Lung (tissue), 12 donors: ENCODE measurements around the gene NUTM1. TPM values are rescaled to one million over a fixed set of nuclear protein-coding genes. Genes with fewer than 3 reads are reported as not detected.
"Not testable (repeated sequence)": the region's sequence is repeated elsewhere in the genome, so short reads cannot be mapped to it uniquely, and the experiment has no call there.

ENCODE experiments used
- ATAC-seq: fragments of 200-7000 bp; cut with Tn5 transposase; one replicate; pipeline ENCODE4 v1.9.1; 2020; ENCODE audit warnings: moderate number of reproducible peaks; ENCODE audit not compliant: insufficient read depth, low FRiP score
- DNase-seq, 3 donors: peaks; one replicate each; pipeline ENCODE4 v3.0.0-alpha.2; 2013 to 2017
- H3K27ac ChIP-seq, 2 donors: one replicate each; pipeline ENCODE4 v1.5.1; 2013; ENCODE audit warnings: mild to moderate bottlenecking in 2 of 2, moderate library complexity in 2 of 2, control low read depth in 1 of 2, inconsistent platforms in 1 of 2, low read depth in 1 of 2, low read length in 1 of 2
- H3K27me3 ChIP-seq, 3 donors: one replicate each; pipeline ENCODE4 v1.5.1; 2013; ENCODE audit warnings: low read length in 2 of 3; ENCODE audit not compliant: control insufficient read depth in 3 of 3, insufficient read depth in 3 of 3
- H3K36me3 ChIP-seq, 4 donors: one replicate each; pipeline ENCODE4 v1.5.1; 2013; ENCODE audit warnings: low read length in 4 of 4, mild to moderate bottlenecking in 1 of 4, moderate library complexity in 1 of 4; ENCODE audit not compliant: control insufficient read depth in 4 of 4, insufficient read depth in 4 of 4
- H3K4me1 ChIP-seq, 5 donors: one replicate each; pipeline ENCODE4 v1.5.1; 2013; ENCODE audit warnings: low read length in 5 of 5, mild to moderate bottlenecking in 2 of 5, moderate library complexity in 1 of 5; ENCODE audit not compliant: control insufficient read depth in 5 of 5, insufficient read depth in 5 of 5
- H3K4me3 ChIP-seq: one replicate; pipeline ENCODE4 v1.5.1; 2013; ENCODE audit warnings: mild to moderate bottlenecking, control low read depth, moderate library complexity
- H3K9ac ChIP-seq, 2 donors: one replicate each; pipeline ENCODE4 v1.5.1; 2013; ENCODE audit warnings: low read length in 2 of 2, control low read depth in 1 of 2; ENCODE audit not compliant: insufficient read depth in 1 of 2
- H3K9me3 ChIP-seq, 4 donors: one replicate each; pipeline ENCODE4 v1.5.1; 2013; ENCODE audit warnings: low read length in 3 of 4, mild to moderate bottlenecking in 1 of 4, moderate library complexity in 1 of 4; ENCODE audit not compliant: control insufficient read depth in 4 of 4, insufficient read depth in 3 of 4
- CTCF ChIP-seq: IDR thresholded peaks from 2 replicates; pipeline ENCODE4 v1.5.1; 2012; ENCODE audit warnings: mild to moderate bottlenecking; ENCODE audit errors: control extremely low read depth, extremely low read depth
- WGBS, 2 donors: extraction: QIAGEN DNeasy Blood & Tissue Kit; methylation state at CpG; one replicate each; pipeline ENCODE4 v1.1.7; 2013; 5-methylcytosine and 5-hydroxymethylcytosine counted together
- polyA plus RNA-seq, 2 donors: library from polyadenylated mRNA; stranded (reverse); fragments of 200-250 nt; gene quantifications; one replicate each; pipeline ENCODE4 v1.2.1, GENCODE V29; 2013
- total RNA-seq, 2 donors: library from RNA; depleted of rRNA in 1 of 2; stranded (reverse); fragments of >200 nt in 1 of 2; gene quantifications; one replicate each; pipeline ENCODE4 v1.2.1, GENCODE V29; 2014 to 2021
- donor health status: control.
- donor health status: control.
- donor health status: Bipolar disorder and iron deficiency.
- donor health status: healthy.
- donor health status: DM: yes; HTN: yes; CAD: no.

NUTM1 gene
- total and polyA plus RNA-seq, 4 donors, result 0.02 TPM; not detected in 3

DNA sequence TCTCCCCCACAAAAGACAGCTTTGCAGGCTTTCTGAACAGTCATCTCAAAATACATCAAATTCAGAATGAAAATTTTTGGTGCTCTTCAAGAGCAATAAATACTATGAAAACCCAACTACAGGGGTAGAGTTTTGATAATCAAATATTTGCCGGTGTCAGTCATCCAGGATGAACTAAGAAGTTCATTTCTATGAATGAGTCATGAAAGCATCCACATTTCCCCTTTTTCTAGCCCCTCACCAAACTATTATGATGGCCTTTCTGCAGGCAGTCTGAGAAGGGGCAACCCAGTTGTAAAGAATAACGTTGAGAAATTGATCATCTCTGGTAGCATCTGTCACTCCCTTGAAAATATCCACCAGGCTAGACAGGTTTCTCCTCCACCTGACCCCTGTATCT is 27.0 kb downstream of the NUTM1 start:
- no peak for DNase-seq
- no peak for TF ChIP-seq CTCF
- WGBS, 2 donors, result 76 to 80% methylated on average over 2 of the region's 2 CpGs

DNA sequence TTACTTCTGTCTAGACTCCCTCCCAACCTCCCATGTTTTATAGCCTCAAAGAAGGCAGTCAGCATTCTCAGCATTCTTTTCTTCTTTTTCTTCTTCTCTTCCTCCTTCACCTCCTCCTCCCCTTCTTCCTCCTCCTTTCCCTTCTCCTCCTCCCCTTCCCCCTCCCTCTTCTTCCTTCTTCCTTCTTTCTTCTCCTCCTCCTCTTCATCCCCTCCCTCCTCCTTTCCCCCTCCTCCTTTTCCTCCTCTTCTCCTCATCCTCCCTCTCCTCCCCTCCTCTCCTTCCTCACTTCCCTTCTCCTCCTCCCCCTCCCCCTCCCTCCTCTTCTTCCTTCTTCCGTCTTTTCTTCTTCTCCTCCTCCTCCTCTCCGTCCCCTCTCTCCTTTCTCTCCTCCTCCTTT is 27.5 kb downstream of the NUTM1 start:
- TF ChIP-seq CTCF, result no peak
- WGBS, 2 donors, result 38 to 52% methylated on average over 2 of the region's 2 CpGs
- Histone ChIP-seq H3K27me3 (no peaks in the 10 kb centered on the region), H3K9ac (no peak overlapping the region), H3K36me3 (no peaks in the 10 kb centered on the region), H3K4me1 (peaks cover 0 to 11% (median 6%) of the 10 kb centered on the region in 5 donors), H3K9me3 (no peaks in the 10 kb centered on the region), H3K4me3 (no peak overlapping the region), H3K27ac (no peak overlapping the region)
- DNase-seq (no peak), ATAC-seq (no peak)

More for the DNA sequence above, 27.0 kb downstream of the NUTM1 start:
- ATAC-seq, result no peak
- H3K27me3 ChIP-seq, result no peaks in the 10 kb centered on the region
- no peaks in the 10 kb centered on the region for H3K9me3 ChIP-seq
- H3K4me1 ChIP-seq, result peaks cover 0 to 15% (median 7%) of the 10 kb centered on the region in 5 donors
- no peak overlapping the region for H3K9ac ChIP-seq
- H3K36me3 ChIP-seq, result no peaks in the 10 kb centered on the region
- no peak overlapping the region for H3K27ac ChIP-seq
- H3K4me3 ChIP-seq, result no peak overlapping the region

DNA sequence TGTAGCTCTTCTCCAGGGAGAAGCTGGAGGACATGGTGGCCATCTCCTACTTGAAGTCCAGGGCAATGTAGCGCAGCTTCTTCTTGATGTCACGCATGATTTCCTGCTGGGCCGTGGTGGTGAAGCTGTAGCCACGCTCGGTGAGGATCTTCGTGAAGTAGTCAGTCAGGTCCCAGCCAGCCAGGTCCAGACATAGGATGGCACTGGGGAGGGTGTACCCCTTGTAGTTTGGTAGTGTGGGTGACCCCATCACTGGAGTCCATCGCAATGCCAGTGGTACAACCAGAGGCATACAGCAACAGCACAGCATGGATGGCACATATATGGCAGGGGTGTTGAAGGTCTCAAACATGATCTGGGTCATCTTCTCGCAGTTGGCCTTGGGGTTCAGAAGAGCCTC is 30.8 kb downstream of the NUTM1 start:
- no peaks in the 10 kb centered on the region for H3K36me3 ChIP-seq
- H3K9ac ChIP-seq, result no peak overlapping the region
- ATAC-seq (no peak), DNase-seq (no peak)
- no peaks in the 10 kb centered on the region for H3K4me1 ChIP-seq
- TF ChIP-seq CTCF, result no peak
- 76 to 96% methylated on average over 7 to 8 of the region's 8 CpGs for WGBS, 2 donors
- H3K9me3 ChIP-seq, result no peaks in the 10 kb centered on the region
- H3K27ac ChIP-seq, result no peak overlapping the region
- no peak overlapping the region for H3K4me3 ChIP-seq
- no peaks in the 10 kb centered on the region for H3K27me3 ChIP-seq

GRCh38 chr15:34374816-34375215 is 31.7 kb downstream of the NUTM1 start:
- WGBS, 2 donors, result 46 to 96% methylated on average over 2 of the region's 2 CpGs
- H3K27me3 ChIP-seq, result no peaks in the 10 kb centered on the region
- no peaks in the 10 kb centered on the region for H3K36me3 ChIP-seq
- DNase-seq, result no peak
- no peak for TF ChIP-seq CTCF
- no peak overlapping the region for H3K9ac ChIP-seq
- no peak overlapping the region for H3K27ac ChIP-seq
- H3K4me3 ChIP-seq, result no peak overlapping the region
- no peak for ATAC-seq
- no peaks in the 10 kb centered on the region for H3K9me3 ChIP-seq
- H3K4me1 ChIP-seq, result no peaks in the 10 kb centered on the region

- H3K9ac ChIP-seq, H3K9me3 ChIP-seq, DNase-seq, H3K27ac ChIP-seq, H3K36me3 ChIP-seq, H3K27me3 ChIP-seq, ATAC-seq, H3K4me1 ChIP-seq, H3K4me3 ChIP-seq: not testable (repeated sequence)
- WGBS, 2 donors, result 94 to 100% methylated on average over 2 of the region's 2 CpGs
Measured at GRCh38 chr15:34375541-34375940, 32.4 kb downstream of the NUTM1 start.
